GM12892 (cell line): ENCODE results near the gene PRKCH.

ENCODE experiments used
- POLR2A ChIP-seq: IDR thresholded peaks from 2 replicates; pipeline ENCODE4 v1.6.1; 2011; ENCODE audit warnings: low read depth, low read length, control low read depth
- POLR2AphosphoS5 ChIP-seq: IDR thresholded peaks from 2 replicates; pipeline ENCODE4 v1.6.1; 2011; ENCODE audit warnings: low read depth, low read length, control low read depth
- TAF1 ChIP-seq: IDR thresholded peaks from 2 replicates; pipeline ENCODE4 v1.6.1; 2011; ENCODE audit warnings: low read depth, mild to moderate bottlenecking, control low read depth, low read length, borderline replicate concordance

GRCh38 chr14:61455351-61455750 lies 134.0 kb downstream of the PRKCH start:
- TF ChIP-seq POLR2AphosphoS5 (no peak), POLR2A (no peak), TAF1 (no peak)
